GM12892 (cell line): ENCODE data around the gene NRG4. TPM values are rescaled to one million over a fixed set of nuclear protein-coding genes. Genes with fewer than 3 reads are reported as not detected.
"Not testable (repeated sequence)": the region's sequence is repeated elsewhere in the genome, so short reads cannot be mapped to it uniquely, and the experiment has no call there.

ENCODE experiments used
- DNase-seq: peaks from one replicate; pipeline ENCODE4 v3.0.0; 2011; ENCODE audit not compliant: insufficient read length
- FAIRE-seq: peaks from 2 replicates; lab custom pipeline; 2011; peaks lifted over from hg19 to GRCh38; lab: Jason Lieb, UNC
- POLR2A ChIP-seq: IDR thresholded peaks from 2 replicates; pipeline ENCODE4 v1.6.1; 2011; ENCODE audit warnings: low read depth, low read length, control low read depth
- POLR2AphosphoS5 ChIP-seq: IDR thresholded peaks from 2 replicates; pipeline ENCODE4 v1.6.1; 2011; ENCODE audit warnings: low read depth, low read length, control low read depth
- TAF1 ChIP-seq: IDR thresholded peaks from 2 replicates; pipeline ENCODE4 v1.6.1; 2011; ENCODE audit warnings: low read depth, mild to moderate bottlenecking, control low read depth, low read length, borderline replicate concordance
- polyA plus RNA-seq: library from polyadenylated mRNA; unstranded; fragments of >200 nt; gene quantifications from one replicate; pipeline ENCODE4 v1.2.1, GENCODE V29; 2012; ENCODE audit warnings: missing spikeins, inconsistent platforms; ENCODE audit not compliant: missing spikeins

Gene NRG4
- polyA plus RNA-seq, result 2.8 TPM

DNA sequence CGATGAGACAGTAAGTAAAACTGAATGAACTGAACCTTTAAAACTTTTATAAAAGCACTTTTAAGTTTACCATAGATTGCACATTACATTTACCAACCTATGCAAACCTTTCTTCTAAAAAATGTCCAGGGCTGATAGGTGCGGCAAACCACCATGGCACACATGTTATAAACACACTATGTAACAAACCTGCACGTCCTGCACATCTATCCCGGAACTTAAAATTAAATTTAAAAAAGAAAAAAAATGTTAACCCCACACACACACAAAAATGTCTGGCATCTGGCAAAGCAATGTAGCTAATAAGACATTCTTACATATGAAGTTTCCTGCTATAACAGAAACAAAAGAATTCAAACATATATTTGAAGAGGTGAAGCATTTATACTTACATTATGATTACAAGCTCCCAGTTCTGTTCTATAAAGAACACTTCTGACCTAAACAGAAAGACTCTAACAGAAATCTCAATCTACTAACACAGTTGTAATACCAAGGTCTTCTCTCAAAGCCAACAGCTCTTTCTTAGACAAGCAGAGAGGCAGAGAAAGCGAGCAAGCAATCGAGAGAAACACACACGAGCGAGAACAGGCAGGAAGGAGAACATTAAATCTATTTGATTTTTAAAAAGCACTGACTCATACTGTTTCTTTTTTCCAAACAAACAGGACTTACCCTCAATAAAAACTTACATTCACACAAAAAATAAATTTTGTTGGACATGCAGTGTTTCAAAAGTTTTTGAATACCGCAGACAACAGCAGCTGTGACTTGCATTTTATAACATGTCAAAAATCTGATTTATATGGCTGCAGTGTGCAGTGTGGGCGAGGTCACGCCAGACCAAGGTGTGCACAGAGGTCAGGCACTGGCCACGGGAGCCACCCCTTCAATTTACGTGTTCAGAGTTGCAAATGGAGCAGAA, at the start of gene NRG4:
TSS of gene NRG4 (minus strand) at position 798 of the 925 bp plus-strand sequence. CDS start 1,194 bp downstream, outside the sequence.
- TF ChIP-seq POLR2A (no peak), TAF1 (no peak), POLR2AphosphoS5 (no peak)
- FAIRE-seq, result peak; percentile 79
- DNase-seq, result no peak

- DNase-seq, result no peak
- no peak for TF ChIP-seq POLR2AphosphoS5
- TF ChIP-seq POLR2A, result no peak
- no peak for FAIRE-seq
Observed at GRCh38 chr15:76061700-76062099, 49.5 kb upstream of the NRG4 start.

DNA sequence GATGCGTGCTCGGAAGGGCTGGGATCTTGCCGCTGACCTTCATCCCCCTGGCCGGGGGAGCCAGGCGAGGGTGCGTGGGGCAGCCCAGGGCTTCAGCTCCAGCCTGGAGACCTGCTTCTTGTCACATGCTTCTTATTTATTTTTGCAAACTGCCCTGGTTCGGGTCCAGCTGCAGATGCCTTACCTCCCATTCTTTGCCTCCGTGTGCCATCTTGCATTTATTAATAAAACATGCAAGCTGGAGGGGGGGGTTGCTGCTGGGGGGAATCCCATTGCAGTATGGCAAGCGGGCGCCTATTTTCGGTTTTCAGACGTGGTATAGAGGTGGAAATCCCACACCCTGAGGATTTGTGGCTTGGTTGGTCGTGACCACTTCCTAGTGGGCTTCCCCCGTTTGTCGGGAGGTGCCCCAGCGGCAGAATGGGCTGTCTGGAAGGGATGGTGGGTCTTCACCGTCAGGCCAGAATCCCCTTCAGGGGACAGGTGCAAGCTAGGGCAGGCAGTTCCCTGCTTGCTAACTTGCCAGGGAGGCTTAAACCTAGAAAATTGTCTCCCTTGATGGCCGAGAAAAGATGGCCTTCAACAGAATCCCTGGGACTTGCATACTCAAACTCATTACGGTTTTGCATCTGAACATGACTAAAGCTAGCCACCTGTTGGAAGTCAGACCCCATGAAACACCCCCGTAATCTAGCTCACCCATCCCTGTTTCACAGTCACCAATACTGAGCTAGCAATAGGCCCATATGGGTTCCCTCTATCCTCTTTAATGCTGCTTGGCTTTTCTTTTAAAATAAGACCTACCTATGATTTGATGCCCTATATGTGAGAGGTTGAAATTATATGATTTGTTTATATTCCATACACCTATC, 48.1 kb upstream of the NRG4 start:
- FAIRE-seq (no peak), DNase-seq (peak; percentile 5)
- no peak for TF ChIP-seq TAF1
- TF ChIP-seq POLR2A, result no peak
- TF ChIP-seq POLR2AphosphoS5, result no peak

- peak; percentile 61 for DNase-seq
- no peak for FAIRE-seq
- TF ChIP-seq TAF1, result no peak
- no peak for TF ChIP-seq POLR2AphosphoS5
- no peak for TF ChIP-seq POLR2A
Observed at GRCh38 chr15:76059320-76060117, 47.3 kb upstream of the NRG4 start, which contains the start of gene TMEM266. Gene TMEM266 (plus strand): TSS chr15:76059985. CDS start chr15:76134264, 74,279 bp downstream.

- DNase-seq (no peak), FAIRE-seq (peak; percentile 85)
- no peak for TF ChIP-seq POLR2AphosphoS5
- no peak for TF ChIP-seq TAF1
- TF ChIP-seq POLR2A, result no peak
Observed at GRCh38 chr15:76058714-76059319, 46.6 kb upstream of the NRG4 start.

GRCh38 chr15:76057332-76058000, 45.2 kb upstream of the NRG4 start:
- FAIRE-seq (peak; percentile 81), DNase-seq (peak; percentile 6)
- TF ChIP-seq TAF1 (no peak), POLR2AphosphoS5 (no peak), POLR2A (no peak)

GRCh38 chr15:76056931-76057330, 44.7 kb upstream of the NRG4 start:
- TF ChIP-seq POLR2A, result no peak
- no peak for TF ChIP-seq POLR2AphosphoS5
- TF ChIP-seq TAF1, result no peak
- FAIRE-seq (no peak), DNase-seq (peak; percentile 25)

DNA sequence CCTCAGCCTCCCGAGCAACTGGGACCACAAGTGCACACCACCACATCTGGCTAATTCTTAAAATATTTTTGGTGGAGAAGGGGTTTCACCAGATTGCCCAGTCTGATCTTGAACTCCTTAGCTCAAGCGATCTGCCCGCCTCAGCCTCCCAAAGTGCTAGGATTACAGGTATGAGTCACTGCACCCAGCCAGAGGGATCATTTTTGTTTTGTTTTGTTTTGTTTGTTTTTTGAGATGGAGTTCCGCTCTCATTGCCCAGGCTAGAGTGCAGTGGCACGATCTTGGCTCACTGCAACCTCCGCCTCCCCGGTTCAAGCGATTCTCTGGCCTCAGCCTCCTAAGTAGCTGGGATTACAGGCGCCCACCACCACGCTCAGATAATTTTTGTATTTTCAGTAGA, 42.0 kb upstream of the NRG4 start:
- DNase-seq, FAIRE-seq: not testable (repeated sequence)

DNA sequence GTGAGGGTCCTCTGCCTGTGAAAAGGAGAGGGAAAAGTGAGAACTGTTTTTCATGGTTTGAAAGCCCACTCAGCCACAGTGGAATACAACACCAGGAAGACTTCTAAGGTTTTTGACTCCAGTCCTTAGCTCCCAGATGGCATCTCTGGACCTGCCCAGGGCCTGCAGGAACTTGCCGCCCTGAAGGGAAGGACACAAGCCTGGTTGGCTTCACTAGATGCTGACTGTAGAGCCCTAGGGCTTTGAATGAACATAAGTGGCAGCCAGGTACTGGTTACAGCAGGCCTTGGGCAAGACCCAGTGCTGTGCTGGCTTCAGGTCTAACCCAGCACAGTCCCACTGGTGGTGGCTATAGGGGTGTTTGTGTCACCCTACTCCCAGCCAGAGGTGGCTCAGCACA, 26.3 kb upstream of the NRG4 start:
- FAIRE-seq (no peak), DNase-seq (no peak)
- TF ChIP-seq POLR2AphosphoS5 (no peak), POLR2A (no peak), TAF1 (no peak)

DNA sequence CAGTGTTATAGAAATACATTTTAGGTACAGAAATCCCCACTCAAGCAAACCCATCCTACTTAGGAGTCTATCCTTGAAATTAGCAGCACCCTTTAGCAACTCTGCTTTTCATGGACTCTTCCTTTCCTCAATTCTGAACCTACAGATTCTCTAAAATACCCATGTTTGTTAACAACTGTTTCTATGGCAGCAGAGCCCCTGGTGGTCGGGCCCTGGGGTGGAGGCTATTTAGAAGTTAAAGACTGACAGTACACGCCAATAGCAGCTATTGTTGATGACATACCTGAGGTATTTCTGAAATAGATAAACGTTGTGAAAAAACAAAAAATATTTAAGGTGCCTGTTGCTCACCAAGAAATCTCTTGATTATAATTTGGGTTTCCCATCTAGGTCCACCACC, 23.4 kb upstream of the NRG4 start:
- TF ChIP-seq POLR2AphosphoS5 (no peak), POLR2A (no peak), TAF1 (no peak)
- FAIRE-seq (no peak), DNase-seq (no peak)
